H1 (cell line): ENCODE measurements around the gene LRWD1. TPM values are rescaled to one million over a fixed set of nuclear protein-coding genes. Genes with fewer than 3 reads are reported as not detected.
A peak's percentile ranks its signal among the peaks of the same experiment; 100 is the strongest.

ENCODE experiments used
- CTCF ChIA-PET: fragments of 300-600 bp; sonication (Branson Sonifier 250); formaldehyde crosslinking; loops from one replicate; lab custom pipeline; 2021; ENCODE audit not compliant: partially characterized antibody; lab: Charles Lee
- POLR2A ChIA-PET: fragments of 300-600 bp; sonication (Branson Sonifier 250); formaldehyde crosslinking; loops from one replicate; lab custom pipeline; 2021; ENCODE audit warnings: inconsistent platforms; ENCODE audit not compliant: partially characterized antibody; lab: Charles Lee
- DNase-seq, 2 experiments: peaks; one replicate each; pipeline versions ENCODE4 v3.0.0 to v3.0.0-alpha.2; 2010 to 2022; ENCODE audit warnings: low spot score in 2 of 2, low read depth in 1 of 2, mixed read lengths in 1 of 2
- FAIRE-seq: peaks from 2 replicates; lab custom pipeline; 2011; peaks lifted over from hg19 to GRCh38; lab: Jason Lieb, UNC
- H2AFZ ChIP-seq: 2 replicates; pipeline ENCODE4 v1.8.1; 2012; ENCODE audit warnings: low read length, inconsistent platforms
- H2AK5ac ChIP-seq: 2 replicates; pipeline ENCODE4 v1.6.1; 2013; ENCODE audit warnings: low read depth, low read length
- H2BK120ac ChIP-seq: replicated peaks from 2 replicates; pipeline ENCODE3; 2013; ENCODE audit warnings: low read depth, low read length, inconsistent platforms
- H2BK12ac ChIP-seq: 2 replicates; pipeline ENCODE4 v1.6.1; 2013; ENCODE audit warnings: low read depth, low read length
- H2BK15ac ChIP-seq: 2 replicates; pipeline ENCODE4 v1.6.1; 2013; ENCODE audit warnings: low read length
- H2BK20ac ChIP-seq: 2 replicates; pipeline ENCODE4 v1.6.1; 2013; ENCODE audit warnings: low read length
- H2BK5ac ChIP-seq: 2 replicates; pipeline ENCODE4 v1.6.1; 2013; ENCODE audit warnings: low read depth, low read length
- H3K14ac ChIP-seq: 2 replicates; pipeline ENCODE4 v1.6.1; 2013; ENCODE audit warnings: inconsistent platforms; ENCODE audit not compliant: insufficient read length
- H3K18ac ChIP-seq: 2 replicates; pipeline ENCODE4 v1.6.1; 2013; ENCODE audit warnings: low read length; ENCODE audit errors: extremely low read depth
- H3K23ac ChIP-seq: 2 replicates; pipeline ENCODE4 v1.6.1; 2013; ENCODE audit warnings: inconsistent platforms; ENCODE audit not compliant: insufficient read length
- H3K23me2 ChIP-seq: 2 replicates; pipeline ENCODE4 v1.6.1; 2013; ENCODE audit warnings: low read depth, low read length
- H3K27ac ChIP-seq: 2 replicates; pipeline ENCODE4 v1.6.1; 2011; ENCODE audit warnings: low read depth, low read length, inconsistent platforms
- H3K27me3 ChIP-seq, 4 experiments: replicated peaks in 1 of 4; 1 replicate in 1 of 4; 2 replicates in 3 of 4; pipeline versions ENCODE4 v1.6.1 to v1.8.1; 2011 to 2013; ENCODE audit warnings: low read length in 3 of 4, mild to moderate bottlenecking in 3 of 4, inconsistent platforms in 2 of 4, mixed read lengths in 2 of 4, moderate library complexity in 1 of 4; ENCODE audit not compliant: control insufficient read depth in 3 of 4, insufficient read depth in 3 of 4; ENCODE audit errors: extremely low read depth in 1 of 4
- H3K36me3 ChIP-seq, 4 experiments: 2 replicates each; pipeline versions ENCODE4 v1.6.1 to v1.8.1; 2011 to 2013; ENCODE audit warnings: mild to moderate bottlenecking in 4 of 4, low read length in 3 of 4, moderate library complexity in 2 of 4, control low read depth in 1 of 4, inconsistent platforms in 1 of 4; ENCODE audit not compliant: insufficient read depth in 4 of 4, control insufficient read depth in 2 of 4
- H3K4ac ChIP-seq: replicated peaks from 2 replicates; pipeline ENCODE3; 2013; ENCODE audit warnings: low read length, low read depth, mixed read lengths, inconsistent platforms; ENCODE audit not compliant: insufficient read length
- H3K4me1 ChIP-seq, 4 experiments: replicated peaks in 1 of 4; 1 replicate in 1 of 4; 2 replicates in 3 of 4; pipeline versions ENCODE4 v1.6.1 to v1.8.1; 2011 to 2013; ENCODE audit warnings: low read length in 3 of 4, inconsistent platforms in 2 of 4, mixed read lengths in 1 of 4; ENCODE audit not compliant: insufficient read depth in 4 of 4, control insufficient read depth in 3 of 4
- H3K4me2 ChIP-seq, 2 experiments: 2 replicates each; pipeline versions ENCODE4 v1.6.1 to v1.8.1; 2011 to 2013; ENCODE audit warnings: low read depth in 2 of 2, low read length in 2 of 2, control low read depth in 1 of 2, inconsistent platforms in 1 of 2, mild to moderate bottlenecking in 1 of 2; ENCODE audit not compliant: insufficient read depth in 1 of 2
- H3K4me3 ChIP-seq, 4 experiments: fragments of 200-600, 300-600 bp in 1 of 4; sonication (generic), shearing (Covaris generic), sonication (Bioruptor Twin) in 1 of 4; 2 replicates each; pipeline versions ENCODE4 v1.5.1 to v1.8.1; 2011 to 2016; ENCODE audit warnings: low read length in 4 of 4, low read depth in 3 of 4, control low read depth in 2 of 4, inconsistent platforms in 2 of 4, mild to moderate bottlenecking in 2 of 4, mixed read lengths in 1 of 4, moderate library complexity in 1 of 4; ENCODE audit not compliant: insufficient read depth in 2 of 4; ENCODE audit errors: extremely low read depth in 1 of 4
- H3K56ac ChIP-seq: replicated peaks from 2 replicates; pipeline ENCODE3; 2013; ENCODE audit warnings: low read depth, mild to moderate bottlenecking, mixed read lengths, low read length, inconsistent platforms; ENCODE audit not compliant: insufficient read length
- H3K79me1 ChIP-seq: 2 replicates; pipeline ENCODE4 v1.6.1; 2013; ENCODE audit warnings: low read depth, low read length, control low read depth
- H3K79me2 ChIP-seq, 2 experiments: 2 replicates each; pipeline versions ENCODE4 v1.6.1 to v1.8.1; 2012 to 2013; ENCODE audit warnings: low read length in 2 of 2, mild to moderate bottlenecking in 2 of 2, inconsistent platforms in 1 of 2; ENCODE audit not compliant: insufficient read depth in 2 of 2, control insufficient read depth in 1 of 2
- H3K9ac ChIP-seq, 4 experiments: replicated peaks in 1 of 4; 1 replicate in 1 of 4; 2 replicates in 3 of 4; pipeline versions ENCODE4 v1.6.1 to v1.8.1; 2011 to 2013; ENCODE audit warnings: low read depth in 3 of 4, low read length in 3 of 4, control low read depth in 2 of 4, mild to moderate bottlenecking in 2 of 4, moderate library complexity in 2 of 4, inconsistent platforms in 1 of 4; ENCODE audit errors: extremely low read depth in 1 of 4
- H3K9me3 ChIP-seq, 2 experiments: 2 replicates each; pipeline versions ENCODE4 v1.6.1 to v1.8.1; 2012 to 2013; ENCODE audit warnings: mild to moderate bottlenecking in 2 of 2, moderate library complexity in 2 of 2, control low read depth in 1 of 2, inconsistent platforms in 1 of 2, low read depth in 1 of 2, low read length in 1 of 2, mixed read lengths in 1 of 2; ENCODE audit not compliant: insufficient read depth in 2 of 2
- H4K20me1 ChIP-seq, 2 experiments: replicated peaks in 1 of 2; 2 replicates each; pipeline versions ENCODE3 to v1.8.1; 2011 to 2013; ENCODE audit warnings: inconsistent platforms in 2 of 2, low read length in 2 of 2, mild to moderate bottlenecking in 1 of 2; ENCODE audit not compliant: insufficient read depth in 2 of 2, control insufficient read depth in 1 of 2
- H4K5ac ChIP-seq: 2 replicates; pipeline ENCODE4 v1.6.1; 2013; ENCODE audit warnings: low read length, low read depth, mixed read lengths, inconsistent platforms; ENCODE audit not compliant: insufficient read length
- H4K8ac ChIP-seq: 2 replicates; pipeline ENCODE4 v1.8.0; 2013; ENCODE audit warnings: mild to moderate bottlenecking, moderate library complexity, low read length, inconsistent platforms; ENCODE audit not compliant: insufficient read depth; ENCODE audit errors: extremely low read depth
- H4K91ac ChIP-seq: replicated peaks from 2 replicates; pipeline ENCODE3; 2013; ENCODE audit warnings: low read length, mixed read lengths, inconsistent platforms; ENCODE audit not compliant: insufficient read length
- EZH2 ChIP-seq: fragments of 200-600 bp; sonication (generic); IDR thresholded peaks from 2 replicates; pipeline ENCODE4 v1.7.1; 2012; ENCODE audit warnings: low read depth, mild to moderate bottlenecking, moderate library complexity, low read length, inconsistent platforms; ENCODE audit not compliant: severe bottlenecking
- YY1 ChIP-seq: IDR thresholded peaks from 2 replicates; pipeline ENCODE4 v1.6.1; 2011; ENCODE audit warnings: low read depth, mild to moderate bottlenecking, low read length
- WGBS, 2 experiments: shearing (Covaris generic) in 1 of 2; methylation state at CpG; one replicate each; pipeline versions ENCODE4 v1.1.6 to v1.1.7; 2013 to 2015; ENCODE audit warnings: low lambda C conversion rate in 2 of 2, mixed read lengths in 2 of 2, inconsistent platforms in 1 of 2, low coverage in 1 of 2, missing lambda C conversion rate in 1 of 2; ENCODE audit not compliant: insufficient replicate concordance in 2 of 2, insufficient coverage in 1 of 2, insufficient read length in 1 of 2; ENCODE audit errors: extremely low coverage in 1 of 2, missing lambda C conversion rate in 1 of 2; 5-methylcytosine and 5-hydroxymethylcytosine counted together
- polyA plus RNA-seq, 7 experiments: library from polyadenylated mRNA; depleted of rRNA in 3 of 7; stranded (reverse) in 5 of 7; unstranded in 2 of 7; fragments of >200 nt in 5 of 7; fragments of 200-250 nt in 2 of 7; gene quantifications; 1 replicate in 5 of 7; 2 replicates in 1 of 7; 4 replicates in 1 of 7; pipeline versions ENCODE4 v1.2.1 to v1.2.3, GENCODE V29; 2011 to 2013; ENCODE audit warnings: missing spikeins in 2 of 7, mixed read lengths in 2 of 7
- total RNA-seq: library from RNA; stranded (reverse); fragmentation: NEBNext Ultra II Directional; extraction: Animal tissue kit (Norgen Biotek cat#: 25700); gene quantifications from 2 replicates; pipeline ENCODE4 v1.2.1, GENCODE V29; 2021

Gene LRWD1
- total and polyA plus RNA-seq, 2 of the 8 experiments (the other 6 are each of a cell fraction or from before 2014, with no cell fraction given), result 23.4 to 26.8 TPM

DNA sequence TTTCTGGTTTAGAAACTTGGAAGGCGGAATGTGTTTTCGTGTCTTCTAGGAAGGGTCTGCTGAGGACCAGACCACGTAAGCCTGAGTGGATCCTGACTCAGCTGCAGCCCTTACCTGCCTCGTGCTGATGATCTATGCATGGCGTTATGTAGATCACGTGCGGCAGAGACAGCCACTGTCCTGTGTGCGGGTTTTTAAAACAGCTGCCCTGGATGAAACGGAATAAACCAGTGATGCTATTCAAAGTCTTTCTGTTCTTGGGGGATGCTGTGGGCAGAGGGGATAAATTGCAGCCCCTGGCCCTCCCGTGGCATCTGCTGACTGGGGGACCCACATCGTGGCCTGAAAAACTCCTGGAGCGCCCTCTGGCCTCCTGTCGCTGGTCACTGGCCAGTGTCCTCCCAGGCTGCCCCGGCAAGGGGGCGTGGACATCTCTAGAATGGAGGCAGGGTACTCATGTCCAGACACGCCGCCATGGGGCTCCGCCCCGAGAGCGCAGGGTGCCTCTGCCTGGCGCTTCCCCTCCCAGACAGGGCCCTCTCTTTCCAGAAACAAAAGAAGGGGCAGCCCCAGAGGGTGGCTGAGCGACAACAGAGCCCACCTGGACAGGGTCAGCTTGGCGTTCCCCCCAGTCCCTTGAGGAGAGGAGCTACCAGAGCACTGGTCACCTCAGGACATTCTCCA is 13.3 kb upstream of the LRWD1 start:
- Histone ChIP-seq H3K4me2 (no peak overlapping the region), H4K91ac (peak overlapping the region; percentile 89), H3K4ac (no peak overlapping the region), H3K4me1 (peaks cover 0 to 3% (median 0%) of the 10 kb centered on the region in 4 experiments; a peak in 2 of 7 replicates), H4K8ac (peak overlapping the region; percentile 64), H3K14ac (no peak overlapping the region), H2AK5ac (0 out of 2 replicates have a peak overlapping the region, but pooled peaks have one; percentile 42), H2BK5ac (peak overlapping the region; percentile 75; the same call in 1 of the 2 replicates), H2BK12ac (peak overlapping the region; percentile 80; the same call in 1 of the 2 replicates), H3K23ac (no peak overlapping the region), H2AFZ (no peak overlapping the region), H3K23me2 (no peaks in the 10 kb centered on the region; the same call in 1 of the 2 replicates), H2BK15ac (no peak overlapping the region), H3K56ac (no peak overlapping the region), H3K36me3 (peaks cover under 1 to 14% (median 5%) of the 10 kb centered on the region in 4 experiments; a peak in 5 of 8 replicates), H2BK120ac (no peak overlapping the region), H3K27me3 (no peaks in the 10 kb centered on the region; a peak in 1 of 7 replicates), H3K27ac (no peak overlapping the region), H4K5ac (no peak overlapping the region), H3K79me1 (no peaks in the 10 kb centered on the region), H3K4me3 (no peak overlapping the region), H3K9me3 (no peaks in the 10 kb centered on the region), H3K79me2 (no peaks in the 10 kb centered on the region), H3K9ac (no peak overlapping the region), H2BK20ac (0 out of 2 replicates have a peak overlapping the region, but pooled peaks have one; percentile 48), H4K20me1 (peaks cover 0 to under 1% of the 10 kb centered on the region in 2 experiments), H3K18ac (peak overlapping the region; percentile 48; the same call in 1 of the 2 replicates)
- FAIRE-seq, result no peak
- 73% methylated on average over 23 of the region's 23 CpGs; no CpG with 5 or more reads in 1 of the 2 experiments for WGBS, 2 experiments
- POLR2A ChIA-PET, result interaction anchor here (0.6 to 3.8 kb wide), 8 partner anchors 7 to 54 kb away, joined by 3 to 25 read pairs (median 5); no protein-coding TSS in a partner anchor
- CTCF ChIA-PET, result interaction anchor here (1.0 to 4.0 kb wide), 8 partner anchors 13 to 54 kb away, joined by 3 to 22 read pairs (median 5); no protein-coding TSS in a partner anchor
- TF ChIP-seq EZH2, result no peak
- peak; percentile 60; the same call in 1 of the 2 replicates for TF ChIP-seq YY1
- DNase-seq, result peak in 1 of 2 experiments; percentile 66
